Heart right ventricle (tissue), 16 donors: Measurements from ENCODE around the gene SORL1. TPM values are rescaled to one million over a fixed set of nuclear protein-coding genes. Genes with fewer than 3 reads are reported as not detected.

Experiments used
- ATAC-seq, 8 donors: fragments of 200-7000 bp; cut with Tn5 transposase; one replicate each; pipeline ENCODE4 v1.9.1; 2020; ENCODE audit warnings: mild to moderate bottlenecking in 8 of 8, moderate library complexity in 8 of 8, moderate number of reproducible peaks in 1 of 8
- DNase-seq, 2 donors: peaks; one replicate each; pipeline ENCODE4 v3.0.0-alpha.2; 2020
- H3K27ac ChIP-seq, 10 donors: fragments of 200-600 bp; sonication (generic) in 2 of 10; one replicate each; pipeline versions ENCODE4 v1.5.0 to v1.8.0; 2020 to 2022; ENCODE audit warnings: mild to moderate bottlenecking in 3 of 10
- H3K27me3 ChIP-seq, 7 donors: fragments of 200-600 bp; one replicate each; pipeline ENCODE4 v1.8.0; 2021 to 2022; ENCODE audit warnings: mild to moderate bottlenecking in 2 of 7
- H3K36me3 ChIP-seq, 9 donors: fragments of 200-600 bp; sonication (generic) in 1 of 9; one replicate each; pipeline versions ENCODE4 v1.5.0 to v1.8.0; 2020 to 2022; ENCODE audit warnings: mild to moderate bottlenecking in 2 of 9
- H3K4me1 ChIP-seq, 9 donors: fragments of 200-600 bp; sonication (generic) in 1 of 9; one replicate each; pipeline versions ENCODE4 v1.5.0 to v1.8.0; 2020 to 2022; ENCODE audit warnings: mild to moderate bottlenecking in 4 of 9
- H3K4me3 ChIP-seq, 10 donors: fragments of 200-600 bp; sonication (generic) in 2 of 10; one replicate each; pipeline versions ENCODE4 v1.5.0 to v1.8.0; 2020 to 2022; ENCODE audit warnings: mild to moderate bottlenecking in 7 of 10, moderate library complexity in 2 of 10
- H3K9me3 ChIP-seq, 11 donors: fragments of 200-600 bp in 10 of 11; sonication (generic) in 2 of 11; one replicate each; pipeline versions ENCODE4 v1.5.0 to v1.8.0; 2013 to 2022; ENCODE audit warnings: mild to moderate bottlenecking in 2 of 11, control low read depth in 1 of 11, moderate library complexity in 1 of 11
- WGBS, 2 donors: extraction: QIAGEN DNeasy Blood & Tissue Kit; methylation state at CpG; one replicate each; pipeline ENCODE4 v1.1.7; 2013; ENCODE audit warnings: inconsistent platforms in 1 of 2; 5-methylcytosine and 5-hydroxymethylcytosine counted together
- intact Hi-C, 10 donors: fragments of 100-400 bp; cut with DNase I; formaldehyde crosslinking; loops; one replicate each; pipeline versions ENCODE4 v1.11.1 to v1.14.2; 2022
- polyA plus RNA-seq, 2 donors: library from polyadenylated mRNA; stranded (reverse); fragments of 200-250 nt; gene quantifications; one replicate each; pipeline ENCODE4 v1.2.3, GENCODE V29; 2013
- total RNA-seq, 10 donors: library from RNA; stranded (reverse); fragmentation: NEBNext Ultra II Directional in 3 of 10; extraction: Animal tissue kit (Norgen Biotek cat#: 25700) in 3 of 10; gene quantifications; one replicate each; pipeline versions ENCODE4 v1.2.1 to v1.2.4, GENCODE V29; 2021 to 2023
- TF ChIP-seq, protein P1 (sequence below), 9 donors: fragments of 200-600 bp; sonication (generic) in 2 of 9; IDR thresholded peaks; one replicate each; pipeline versions ENCODE4 v1.5.0 to v1.8.0; 2021 to 2022; ENCODE audit warnings: antibody characterized with exemption in 9 of 9, mild to moderate bottlenecking in 5 of 9, moderate library complexity in 1 of 9
- donor health status: Arrhythmogenic right ventricular cardiomyopathy.
- donor health status: ischemic (EF 13 %, LVEDD 7.1; RV severe dilation, severe dysfunction).
- donor health status: healthy with polysubstance abuse.
- donor health status: DM: no; HTN: yes; CAD: no.
- donor health status: DM: no; HTN: no; CAD: no.
- donor health status: ischemic (EF 25% LVEDD 6.9; RV normal size, moderate dysfunction).
- donor health status: ischemic (EF 25% LVEDD 5.7; RV mildly dilated, moderate dysfunction).
- donor health status: healthy.
- donor health status: DM: yes; HTN: yes; CAD: no.
- donor health status: Ischemic cardiomyopathy.
- donor health status: ischemic (EF 35%, LVEDD 5.7; RV mildly dilated, moderate dysfunction).
- donor health status: nonischemic (EF 11% LVEDD 7.7; RV severe dilation, severe dysfunction).
- donor health status: DM: yes; HTN: yes; CAD: no.
- donor health status: PGD.
- donor health status: ischemic (EF 29% LVEDD 5.4; RV normal size, mild dysfunction).
- donor health status: nonischemic (EF 23%, LVEDD 6.1; RV moderate dilation, normal function).

SORL1 gene
- total and polyA plus RNA-seq, 12 donors = 0.26 to 15.1 (median 8.7) TPM

DNA sequence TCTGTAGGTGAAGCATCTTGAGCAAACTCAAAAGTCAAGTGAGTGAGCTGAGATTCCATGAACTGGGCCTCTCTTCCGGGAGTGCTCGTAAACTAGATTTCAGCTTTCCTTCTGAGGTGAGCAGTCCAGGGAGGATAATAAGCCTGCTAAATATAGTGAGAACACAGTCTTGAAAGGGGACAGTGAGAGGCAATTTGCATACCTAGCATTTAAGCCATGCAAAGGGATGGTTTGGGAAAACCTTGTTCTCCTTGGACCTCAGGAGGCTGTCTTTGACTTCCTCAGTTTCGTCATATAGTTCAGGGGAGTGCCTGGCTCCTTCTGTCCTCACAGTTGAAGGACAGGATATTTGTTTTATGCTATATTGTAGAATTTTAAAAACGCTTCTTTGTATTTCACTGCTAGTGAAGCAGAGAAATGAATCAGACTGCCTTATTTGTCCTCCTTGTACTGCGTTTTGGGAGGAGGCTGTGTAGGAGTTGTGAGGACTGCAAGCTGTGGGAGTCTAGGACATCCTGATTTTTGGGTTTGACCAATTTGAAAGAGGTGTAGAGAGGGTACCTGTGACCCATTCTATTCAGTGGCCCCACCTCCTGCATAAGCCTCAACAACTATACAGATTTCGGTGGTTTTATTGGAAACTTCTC lies 11.7 kb downstream of the SORL1 start:
- ATAC-seq = no peak
- H3K4me1 ChIP-seq = peaks cover 3 to 66% (median 26%) of the 10 kb centered on the region in 9 donors

DNA sequence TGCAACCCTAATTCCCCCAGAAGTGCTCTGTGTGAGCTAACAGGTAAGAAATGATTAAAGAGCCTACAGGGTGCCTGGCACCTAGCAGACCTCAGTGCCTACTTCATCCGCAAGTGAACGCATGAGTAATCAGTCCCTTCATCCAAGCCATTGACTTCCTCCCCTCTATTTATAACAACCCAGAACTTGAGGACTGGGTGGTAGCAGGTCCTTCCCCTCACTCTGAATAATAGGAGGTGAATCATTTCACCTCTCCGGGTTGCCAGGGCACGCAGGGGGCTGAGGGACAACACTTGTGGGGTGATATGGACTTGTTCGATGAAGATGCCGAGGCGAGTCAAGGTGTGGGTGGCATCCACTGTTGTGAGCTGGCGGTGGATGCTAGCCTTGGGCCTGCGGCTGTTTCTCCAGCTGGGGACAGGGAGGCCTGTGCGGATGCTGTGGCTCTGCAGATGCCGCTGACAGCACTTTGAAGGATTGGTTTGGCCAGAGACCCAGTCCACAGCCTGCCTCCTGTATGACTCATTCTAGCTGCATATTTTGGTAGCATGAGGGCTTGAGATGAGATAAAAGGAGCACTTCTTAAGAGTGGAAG lies 12.3 kb downstream of the SORL1 start:
- H3K4me3 ChIP-seq = no peak overlapping the region
- peak overlapping the region in 4 of 10 donors; percentile 28 to 71 (median 44) for H3K27ac ChIP-seq
- intact Hi-C loops = loop anchor here in 1 of 10 donors (10.0 kb wide), 1 partner anchor 140 kb away; no protein-coding TSS in a partner anchor
- no peaks in the 10 kb centered on the region for H3K9me3 ChIP-seq
- DNase-seq (peak; percentile 57 to 63), ATAC-seq (peak; percentile 77 to 91 (median 89))
- WGBS, 2 donors = 38 to 45% methylated on average over 11 of the region's 11 CpGs
- peaks cover 3 to 64% (median 26%) of the 10 kb centered on the region in 9 donors for H3K4me1 ChIP-seq
- H3K36me3 ChIP-seq = no peaks in the 10 kb centered on the region
- TF ChIP-seq, protein P1, sequence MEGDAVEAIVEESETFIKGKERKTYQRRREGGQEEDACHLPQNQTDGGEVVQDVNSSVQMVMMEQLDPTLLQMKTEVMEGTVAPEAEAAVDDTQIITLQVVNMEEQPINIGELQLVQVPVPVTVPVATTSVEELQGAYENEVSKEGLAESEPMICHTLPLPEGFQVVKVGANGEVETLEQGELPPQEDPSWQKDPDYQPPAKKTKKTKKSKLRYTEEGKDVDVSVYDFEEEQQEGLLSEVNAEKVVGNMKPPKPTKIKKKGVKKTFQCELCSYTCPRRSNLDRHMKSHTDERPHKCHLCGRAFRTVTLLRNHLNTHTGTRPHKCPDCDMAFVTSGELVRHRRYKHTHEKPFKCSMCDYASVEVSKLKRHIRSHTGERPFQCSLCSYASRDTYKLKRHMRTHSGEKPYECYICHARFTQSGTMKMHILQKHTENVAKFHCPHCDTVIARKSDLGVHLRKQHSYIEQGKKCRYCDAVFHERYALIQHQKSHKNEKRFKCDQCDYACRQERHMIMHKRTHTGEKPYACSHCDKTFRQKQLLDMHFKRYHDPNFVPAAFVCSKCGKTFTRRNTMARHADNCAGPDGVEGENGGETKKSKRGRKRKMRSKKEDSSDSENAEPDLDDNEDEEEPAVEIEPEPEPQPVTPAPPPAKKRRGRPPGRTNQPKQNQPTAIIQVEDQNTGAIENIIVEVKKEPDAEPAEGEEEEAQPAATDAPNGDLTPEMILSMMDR (IDR thresholded peaks at IDR 0.05) = no peak
- H3K27me3 ChIP-seq = peaks cover 0 to 11% (median 0%) of the 10 kb centered on the region in 7 donors

More for the DNA sequence above, 11.7 kb downstream of the SORL1 start:
- no peaks in the 10 kb centered on the region for H3K9me3 ChIP-seq
- no peak for DNase-seq
- intact Hi-C loops = loop anchor here in 1 of 10 donors (10.0 kb wide), 1 partner anchor 139 kb away; no protein-coding TSS in a partner anchor
- no peak overlapping the region for H3K4me3 ChIP-seq
- peak overlapping the region in 1 of 10 donors; percentile 71 for H3K27ac ChIP-seq
- peaks cover 0 to 8% (median 0%) of the 10 kb centered on the region in 7 donors for H3K27me3 ChIP-seq
- WGBS, 2 donors = 89 to 92% methylated on average over 6 of the region's 6 CpGs
- H3K36me3 ChIP-seq = no peaks in the 10 kb centered on the region
- TF ChIP-seq, protein P1 (IDR thresholded peaks at IDR 0.05) = no peak

DNA sequence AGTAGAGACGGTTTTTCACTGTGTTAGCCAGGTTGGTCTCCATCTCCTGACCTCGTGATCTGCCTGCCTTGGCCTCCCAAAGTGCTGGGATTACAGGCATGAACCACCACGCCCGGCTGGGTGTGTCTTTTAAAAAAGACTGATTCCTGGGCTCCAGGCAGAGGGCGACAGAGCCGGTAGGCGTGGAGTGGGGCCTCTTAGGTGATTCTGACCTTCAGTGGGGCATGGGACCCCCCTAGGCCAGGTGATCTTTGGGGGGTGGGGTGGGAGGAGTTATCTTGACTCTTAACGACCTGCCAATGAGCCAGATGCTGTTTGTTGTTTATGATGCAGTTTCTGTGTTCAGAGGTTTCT lies 13.6 kb downstream of the SORL1 start:
- whole genome bisulfite sequencing, 2 donors = 62 to 77% methylated on average over 8 of the region's 8 CpGs
- peaks cover 0 to 2% (median 0%) of the 10 kb centered on the region in 9 donors for H3K36me3 ChIP-seq
- peaks cover 3 to 63% (median 26%) of the 10 kb centered on the region in 9 donors for H3K4me1 ChIP-seq
- intact Hi-C loops = loop anchor here in 1 of 10 donors (10.0 kb wide), 1 partner anchor 141 kb away; no protein-coding TSS in a partner anchor
- DNase-seq = no peak
- H3K27ac ChIP-seq = peak overlapping the region in 3 of 10 donors; percentile 42 to 58 (median 50)
- TF ChIP-seq, protein P1 (IDR thresholded peaks at IDR 0.05) = no peak
- peaks cover 0 to 11% (median 0%) of the 10 kb centered on the region in 7 donors for H3K27me3 ChIP-seq
- H3K9me3 ChIP-seq = no peaks in the 10 kb centered on the region
- H3K4me3 ChIP-seq = no peak overlapping the region
- no peak for ATAC-seq

DNA sequence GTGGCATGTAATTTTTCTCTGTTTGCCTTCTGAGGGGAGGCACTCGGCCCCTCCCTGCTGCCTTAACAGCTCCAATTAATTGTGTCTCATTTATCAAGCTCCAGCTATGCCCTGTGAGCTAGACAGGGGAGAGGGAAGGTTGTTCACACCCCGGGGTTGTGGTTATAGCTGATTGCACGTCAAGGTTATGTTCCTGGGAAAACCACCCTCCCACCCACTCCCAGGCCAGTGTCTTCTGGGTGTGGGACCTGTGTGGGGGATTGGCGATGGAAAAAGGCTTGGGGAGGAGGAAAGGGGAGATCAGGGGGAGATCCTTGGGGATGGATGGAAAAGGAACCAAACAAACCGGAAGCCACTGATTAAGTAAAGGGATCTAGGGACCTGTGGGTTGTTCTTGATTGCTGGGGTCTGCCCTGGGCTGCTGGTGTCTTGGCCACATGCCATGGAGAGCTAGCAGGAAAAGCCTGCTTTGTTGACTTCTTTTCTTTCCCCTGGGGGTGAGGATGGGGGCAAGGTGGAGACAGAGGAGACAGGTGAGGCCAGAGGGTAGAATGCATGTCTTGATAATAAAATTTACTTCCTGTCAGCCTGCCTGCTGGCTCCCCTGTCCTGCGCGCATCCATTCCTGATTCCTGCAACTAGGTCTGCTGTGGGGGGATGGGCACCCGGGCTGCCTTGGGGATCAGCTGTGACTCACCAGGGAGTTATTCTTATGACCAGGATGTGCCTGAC lies 14.1 kb downstream of the SORL1 start:
- H3K9me3 ChIP-seq = no peaks in the 10 kb centered on the region
- no peak overlapping the region for H3K4me3 ChIP-seq
- peaks cover 3 to 63% (median 26%) of the 10 kb centered on the region in 9 donors for H3K4me1 ChIP-seq
- peak overlapping the region in 4 of 10 donors; percentile 19 to 58 (median 50) for H3K27ac ChIP-seq
- peak; percentile 79 to 85 for DNase-seq
- TF ChIP-seq, protein P1 (IDR thresholded peaks at IDR 0.05) = no peak
- intact Hi-C loops = loop anchor here in 1 of 10 donors (10.0 kb wide), 1 partner anchor 141 kb away; no protein-coding TSS in a partner anchor
- ATAC-seq = peak; percentile 81 to 93 (median 91)
- WGBS, 2 donors = 29 to 42% methylated on average over 8 of the region's 8 CpGs
- H3K27me3 ChIP-seq = peaks cover 0 to 11% (median 0%) of the 10 kb centered on the region in 7 donors
- H3K36me3 ChIP-seq = peaks cover 0 to 5% (median 0%) of the 10 kb centered on the region in 9 donors
